Effector memory CD4-positive, alpha-beta T cell (primary cell): ENCODE data around the gene MTA3.
"Not testable (repeated sequence)": the region's sequence is repeated elsewhere in the genome, so short reads cannot be mapped to it uniquely, and the experiment has no call there.

Experiments used
- DNase-seq, 3 donors: peaks; one replicate each; pipeline ENCODE4 v3.0.0-alpha.2; 2020
- H3K27ac ChIP-seq: 2 replicates; pipeline ENCODE4 v1.7.0; 2013; ENCODE audit warnings: mild to moderate bottlenecking, low read length, moderate library complexity; ENCODE audit not compliant: insufficient read depth, poor library complexity, severe bottlenecking
- H3K27me3 ChIP-seq: replicated peaks from 2 replicates; pipeline ENCODE4 v1.7.0; 2013; ENCODE audit warnings: mild to moderate bottlenecking, low read length; ENCODE audit not compliant: insufficient read depth, control insufficient read depth, poor library complexity, severe bottlenecking
- H3K36me3 ChIP-seq: 2 replicates; pipeline ENCODE4 v1.7.0; 2013; ENCODE audit warnings: mild to moderate bottlenecking, low read length, moderate library complexity; ENCODE audit not compliant: control insufficient read depth, insufficient read depth
- H3K4me1 ChIP-seq: 2 replicates; pipeline ENCODE4 v1.7.0; 2013; ENCODE audit warnings: low read length, mild to moderate bottlenecking; ENCODE audit not compliant: control insufficient read depth, insufficient read depth, poor library complexity, severe bottlenecking
- H3K4me3 ChIP-seq: 2 replicates; pipeline ENCODE4 v1.7.0; 2013; ENCODE audit warnings: low read length, low read depth, mild to moderate bottlenecking; ENCODE audit not compliant: insufficient read depth, poor library complexity, severe bottlenecking
- H3K9me3 ChIP-seq: 2 replicates; pipeline ENCODE4 v1.7.0; 2013; ENCODE audit warnings: mild to moderate bottlenecking, low read length, moderate library complexity; ENCODE audit not compliant: control insufficient read depth

MTA3 gene

GRCh38 chr2:42604341-42604867 is 36.0 kb downstream of the MTA3 start:
- not testable (repeated sequence) for H3K27me3 ChIP-seq, DNase-seq, H3K36me3 ChIP-seq, H3K27ac ChIP-seq, H3K4me1 ChIP-seq, H3K9me3 ChIP-seq, H3K4me3 ChIP-seq

DNA sequence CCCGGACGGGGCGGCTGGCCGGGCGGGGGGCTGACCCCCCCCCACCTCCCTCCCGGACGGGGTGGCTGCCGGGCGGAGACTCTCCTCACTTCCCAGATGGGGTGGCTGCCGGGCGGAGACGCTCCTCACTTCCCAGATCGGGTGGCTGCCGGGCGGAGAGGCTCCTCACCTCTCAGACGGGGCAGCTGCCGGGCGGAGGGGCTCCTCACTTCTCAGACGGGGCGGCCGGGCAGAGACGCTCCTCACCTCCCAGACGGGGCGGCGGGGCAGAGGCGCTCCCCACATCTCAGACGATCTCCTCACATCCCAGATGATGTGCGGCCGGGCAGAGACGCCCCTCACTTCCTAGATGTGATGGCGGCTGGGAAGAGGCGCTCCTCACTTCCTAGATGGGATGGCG is 37.7 kb downstream of the MTA3 start:
- not testable (repeated sequence) for H3K36me3 ChIP-seq, H3K27ac ChIP-seq, H3K27me3 ChIP-seq, H3K4me1 ChIP-seq, DNase-seq, H3K9me3 ChIP-seq, H3K4me3 ChIP-seq

DNA sequence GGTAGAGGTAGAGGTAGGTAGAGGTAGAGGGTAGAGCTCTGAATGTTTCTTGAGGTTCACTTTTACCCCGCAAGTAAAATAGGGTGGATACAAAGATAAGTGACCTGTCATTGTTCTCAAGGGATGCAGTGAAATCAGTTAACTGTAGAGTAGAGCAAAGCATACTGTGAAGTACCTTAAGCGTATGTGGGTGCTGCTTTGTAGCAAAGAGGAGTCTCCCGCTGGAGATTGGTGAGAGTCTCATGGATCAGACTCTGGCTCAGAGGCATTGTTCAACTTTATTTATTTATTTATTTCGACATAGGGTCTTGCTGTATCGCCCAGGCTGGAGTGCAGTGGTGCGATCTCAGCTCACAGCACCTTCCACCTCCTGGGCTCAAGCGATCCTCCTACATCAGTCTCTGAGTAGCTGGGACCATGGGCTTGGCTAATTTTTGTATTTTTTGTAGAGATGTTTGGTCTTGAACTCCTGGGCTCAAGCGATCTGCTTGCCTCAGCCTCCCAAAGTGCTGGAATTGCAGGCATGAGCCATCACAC is 38.7 kb downstream of the MTA3 start:
- H3K4me3 ChIP-seq = no peak overlapping the region
- H3K36me3 ChIP-seq = peaks cover 5% of the 10 kb centered on the region
- H3K4me1 ChIP-seq = no peaks in the 10 kb centered on the region
- no peaks in the 10 kb centered on the region for H3K27me3 ChIP-seq
- no peaks in the 10 kb centered on the region for H3K9me3 ChIP-seq
- DNase-seq = no peak
- no peak overlapping the region for H3K27ac ChIP-seq

DNA sequence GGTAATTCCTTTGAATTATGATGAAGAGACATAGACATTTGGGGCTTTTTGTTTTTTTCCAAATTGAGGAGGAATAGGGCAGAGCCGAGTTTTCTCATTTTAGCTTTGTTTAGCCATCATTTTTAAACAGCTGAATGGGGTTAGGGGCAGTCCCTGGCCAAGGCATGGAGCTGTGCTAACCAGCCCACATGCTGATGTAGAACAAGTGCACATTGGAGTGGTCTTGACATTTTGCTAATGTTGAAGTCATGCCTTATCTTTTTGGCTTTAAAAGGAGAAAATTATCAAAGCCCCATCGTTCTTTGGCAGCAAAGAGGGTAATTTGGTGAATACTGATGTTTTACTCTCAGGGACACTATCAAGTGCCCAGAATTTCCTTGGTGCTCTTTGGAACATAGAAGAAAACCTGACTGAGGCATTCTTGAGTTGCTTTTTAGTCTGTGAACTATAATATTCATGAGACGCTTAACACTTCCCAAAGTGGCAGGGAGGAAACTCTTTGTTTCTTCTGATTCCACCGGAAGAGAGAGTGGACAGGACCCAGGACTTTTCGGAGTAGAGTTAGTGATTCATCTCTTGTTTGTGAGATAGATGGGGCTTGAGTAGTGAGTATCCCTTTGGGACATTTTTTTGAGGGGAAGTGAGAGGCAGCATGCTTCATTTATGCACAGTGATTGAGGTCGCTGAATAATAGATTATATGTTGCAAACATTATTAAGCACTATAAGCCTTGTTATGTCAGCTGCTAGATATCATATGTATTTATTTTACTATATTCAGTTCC is 45.0 kb downstream of the MTA3 start:
- Histone ChIP-seq H3K36me3 (peaks cover 5% of the 10 kb centered on the region), H3K9me3 (no peaks in the 10 kb centered on the region), H3K4me3 (no peak overlapping the region), H3K27ac (no peak overlapping the region), H3K27me3 (no peaks in the 10 kb centered on the region), H3K4me1 (no peaks in the 10 kb centered on the region)
- DNase-seq = no peak

- Histone ChIP-seq H3K9me3 (no peaks in the 10 kb centered on the region), H3K27me3 (no peaks in the 10 kb centered on the region)
- no peak for DNase-seq
Observed at GRCh38 chr2:42614838-42615237, 46.4 kb downstream of the MTA3 start.

DNA sequence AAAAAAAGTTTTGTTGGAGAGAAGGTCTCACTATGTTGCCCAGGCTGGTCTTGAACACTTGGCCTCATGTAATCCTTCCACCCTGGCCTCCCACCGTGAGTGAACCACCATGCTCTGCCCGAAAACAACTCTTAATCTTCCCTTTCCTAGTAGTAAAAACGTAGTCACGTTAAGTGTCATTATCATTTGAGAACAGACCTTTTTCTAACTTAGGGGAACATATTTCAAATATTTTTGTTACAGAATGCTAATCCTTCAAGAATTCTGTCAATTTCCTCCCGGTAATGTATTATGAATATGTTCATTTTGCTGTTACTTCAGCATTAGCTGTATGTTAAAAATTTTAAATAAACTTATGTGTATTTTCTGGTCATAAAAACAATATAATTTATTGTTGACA is 49.7 kb downstream of the MTA3 start:
- H3K27ac ChIP-seq = no peak overlapping the region
- no peak for DNase-seq
- H3K4me1 ChIP-seq = no peaks in the 10 kb centered on the region
- no peaks in the 10 kb centered on the region for H3K9me3 ChIP-seq
- no peaks in the 10 kb centered on the region for H3K27me3 ChIP-seq
- no peaks in the 10 kb centered on the region for H3K36me3 ChIP-seq
- no peak overlapping the region for H3K4me3 ChIP-seq

More at GRCh38 chr2:42614838-42615237, 46.4 kb downstream of the MTA3 start:
- Histone ChIP-seq H3K4me1 (no peaks in the 10 kb centered on the region), H3K27ac (no peak overlapping the region), H3K36me3 (peaks cover 5% of the 10 kb centered on the region), H3K4me3 (no peak overlapping the region)

- Histone ChIP-seq H3K27me3 (no peaks in the 10 kb centered on the region), H3K9me3 (no peaks in the 10 kb centered on the region), H3K27ac (no peak overlapping the region), H3K4me1 (no peaks in the 10 kb centered on the region), H3K4me3 (no peak overlapping the region), H3K36me3 (no peaks in the 10 kb centered on the region)
- DNase-seq = no peak
Observed at GRCh38 chr2:42618972-42619371, 50.5 kb downstream of the MTA3 start.

DNA sequence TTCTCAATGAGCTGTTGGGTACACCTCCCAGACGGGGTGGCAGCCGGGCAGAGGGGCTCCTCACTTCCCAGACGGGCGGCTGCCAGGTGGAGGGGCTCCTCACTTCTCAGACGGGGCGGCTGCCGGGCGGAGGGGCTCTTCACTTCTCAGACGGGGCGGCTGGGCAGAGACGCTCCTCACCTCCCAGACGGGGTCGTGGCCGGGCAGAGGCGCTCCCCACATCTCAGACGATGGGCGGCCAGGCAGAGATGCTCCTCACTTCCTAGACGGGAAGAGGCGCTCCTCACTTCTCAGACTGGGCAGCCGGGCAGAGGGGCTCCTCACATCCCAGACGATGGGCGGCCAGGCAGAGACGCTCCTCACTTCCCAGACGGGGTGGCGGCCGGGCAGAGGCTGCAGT is 53.2 kb downstream of the MTA3 start:
- H3K27ac ChIP-seq, H3K36me3 ChIP-seq, H3K4me1 ChIP-seq, H3K27me3 ChIP-seq, DNase-seq, H3K4me3 ChIP-seq, H3K9me3 ChIP-seq: not testable (repeated sequence)

DNA sequence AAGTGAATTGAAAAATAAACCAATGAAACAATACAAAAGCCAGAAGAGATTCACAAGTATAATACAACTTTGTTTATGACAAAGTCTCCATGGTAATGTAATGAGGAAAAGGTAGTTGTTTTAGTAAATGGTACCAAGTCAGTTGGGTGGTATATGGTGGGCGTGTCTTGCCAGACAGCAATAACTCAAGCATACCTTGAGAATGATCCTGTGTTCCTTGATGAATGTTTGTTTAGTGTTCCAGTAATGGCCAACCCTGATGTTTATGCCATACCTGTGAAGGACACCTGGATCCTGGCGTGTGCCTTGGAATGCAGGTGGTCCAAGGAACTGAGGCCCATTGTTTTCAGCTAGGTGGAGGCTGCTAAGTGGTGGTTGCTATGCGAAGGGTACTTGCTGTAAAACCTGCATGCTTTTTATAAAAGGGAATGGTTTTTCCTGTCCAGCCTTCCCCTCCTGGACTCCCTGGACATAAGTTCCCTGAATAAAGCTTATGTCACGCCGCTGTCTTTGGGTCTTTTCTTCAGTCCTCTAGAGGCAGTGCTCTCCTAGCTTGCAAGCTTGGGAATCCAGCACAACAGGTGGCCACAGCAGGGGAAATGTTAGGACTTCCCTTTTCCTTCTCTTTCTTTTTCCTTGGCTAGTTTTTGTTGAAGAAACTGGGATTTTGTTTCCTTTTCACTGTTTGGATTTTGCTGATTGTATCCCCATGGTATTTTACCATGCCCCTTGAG is 54.7 kb downstream of the MTA3 start:
- Histone ChIP-seq H3K4me3 (no peak overlapping the region), H3K9me3 (no peaks in the 10 kb centered on the region), H3K27me3 (no peaks in the 10 kb centered on the region), H3K4me1 (no peaks in the 10 kb centered on the region), H3K27ac (no peak overlapping the region), H3K36me3 (no peaks in the 10 kb centered on the region)
- no peak for DNase-seq

- H3K9me3 ChIP-seq = no peaks in the 10 kb centered on the region
- no peak overlapping the region for H3K4me3 ChIP-seq
- no peaks in the 10 kb centered on the region for H3K36me3 ChIP-seq
- H3K4me1 ChIP-seq = no peaks in the 10 kb centered on the region
- no peaks in the 10 kb centered on the region for H3K27me3 ChIP-seq
- DNase-seq = no peak
- H3K27ac ChIP-seq = no peak overlapping the region
Observed at GRCh38 chr2:42624047-42624446, 55.6 kb downstream of the MTA3 start.
